ENCODE measurements around the gene RAB38.

DNA sequence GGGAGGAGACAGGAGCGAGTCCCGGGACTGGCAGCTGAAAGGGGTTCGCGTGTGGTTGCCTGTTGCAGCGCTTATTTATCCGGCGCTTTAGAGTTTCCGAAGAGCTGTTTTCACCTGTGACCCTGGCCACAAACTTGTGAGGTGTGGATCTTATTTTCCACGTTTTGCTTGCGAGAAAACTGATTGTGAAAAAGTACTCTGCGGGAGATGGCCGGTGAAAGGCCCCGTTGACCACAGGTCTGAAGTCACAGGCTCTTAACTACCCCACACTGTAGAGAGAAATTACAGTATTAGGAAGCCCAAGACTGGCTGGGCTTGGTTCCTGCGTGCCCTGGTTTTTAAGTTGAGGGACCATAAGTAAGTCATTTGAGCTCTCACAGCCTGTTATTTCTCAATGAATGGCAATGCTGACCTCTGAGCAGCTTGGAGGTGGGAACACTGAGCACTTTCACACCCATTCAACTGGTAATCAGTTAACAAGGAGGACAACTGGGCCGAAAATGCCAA, 379 bp upstream of the RAB38 start:
- TF ChIP-seq ZNF274 (IDR thresholded peaks at IDR 0.05; ENCODE audit: low read depth, low read length) (no peak), YY1 (IDR thresholded peaks at IDR 0.05; ENCODE audit: insufficient read depth, insufficient read length) (no peak), SUZ12 (IDR thresholded peaks at IDR 0.05; ENCODE audit: extremely low read depth, insufficient read depth, insufficient read length) (no peak)
